ENCODE results near the gene AP5S1. TPM values are rescaled to one million over a fixed set of nuclear protein-coding genes. Genes with fewer than 3 reads are reported as not detected.
A peak's percentile ranks its signal among the peaks of the same experiment; 100 is the strongest.

The AP5S1 gene
- total RNA-seq, 4 donors from 2014 or later = 16.0 to 46.3 (median 35.0) TPM

DNA sequence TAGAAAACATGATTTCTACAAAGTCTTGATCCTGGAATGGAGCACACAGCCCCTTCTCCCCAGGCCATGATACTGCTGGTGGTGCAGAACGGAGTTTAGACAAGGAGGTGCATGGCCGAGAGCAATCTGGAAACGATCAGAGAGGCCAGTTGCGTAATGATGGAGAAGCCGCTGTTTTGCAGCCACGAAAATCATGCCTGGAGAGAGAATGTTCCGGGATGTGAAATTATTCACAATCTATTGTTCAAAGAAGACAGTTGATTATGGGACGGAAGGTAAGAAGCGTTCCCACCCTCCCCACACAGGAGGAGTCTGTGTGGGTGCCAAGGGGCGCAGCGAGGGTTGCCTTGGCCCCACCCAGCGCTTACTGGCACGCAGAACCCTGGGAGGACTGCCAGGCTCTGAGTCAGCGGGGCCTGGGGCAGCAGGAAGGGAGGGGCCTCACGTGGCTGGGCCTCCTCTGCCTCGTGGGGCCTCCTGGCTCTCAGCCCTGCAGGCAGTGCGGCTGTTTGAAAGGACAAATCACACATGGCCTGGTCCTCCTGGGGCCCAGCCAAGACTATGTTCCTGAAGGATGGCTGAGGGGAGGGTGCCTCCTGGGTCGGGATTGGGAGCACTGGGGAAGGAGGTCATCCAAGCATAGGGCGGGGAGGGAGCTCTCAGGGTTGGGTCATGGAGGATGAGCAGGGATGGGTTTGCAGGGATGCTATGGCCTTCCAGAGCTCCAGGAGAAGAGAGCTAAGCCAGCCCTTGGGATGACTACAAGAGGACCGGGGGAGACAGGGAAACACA, 8.7 kb upstream of the AP5S1 start:
- 3 to 4% methylated on average over 15 to 20 of the region's 20 CpGs for WGBS, 2 donors
- Histone ChIP-seq H3K27me3 (no peaks in the 10 kb centered on the region), H3K27ac (peak overlapping the region; percentile 87 to 98 (median 97)), H3K4me1 (peaks cover 49 to 58% of the 10 kb centered on the region in 2 donors), H3K4me3 (replicated peaks in 1 of 3) (peak overlapping the region in 1 of 3 donors; percentile 29), H3K36me3 (no peaks in the 10 kb centered on the region), H3K9me3 (no peaks in the 10 kb centered on the region)
- TF ChIP-seq POLR2A (IDR thresholded peaks at IDR 0.05) = peak; percentile 0 to 76
- TF ChIP-seq, protein P1, sequence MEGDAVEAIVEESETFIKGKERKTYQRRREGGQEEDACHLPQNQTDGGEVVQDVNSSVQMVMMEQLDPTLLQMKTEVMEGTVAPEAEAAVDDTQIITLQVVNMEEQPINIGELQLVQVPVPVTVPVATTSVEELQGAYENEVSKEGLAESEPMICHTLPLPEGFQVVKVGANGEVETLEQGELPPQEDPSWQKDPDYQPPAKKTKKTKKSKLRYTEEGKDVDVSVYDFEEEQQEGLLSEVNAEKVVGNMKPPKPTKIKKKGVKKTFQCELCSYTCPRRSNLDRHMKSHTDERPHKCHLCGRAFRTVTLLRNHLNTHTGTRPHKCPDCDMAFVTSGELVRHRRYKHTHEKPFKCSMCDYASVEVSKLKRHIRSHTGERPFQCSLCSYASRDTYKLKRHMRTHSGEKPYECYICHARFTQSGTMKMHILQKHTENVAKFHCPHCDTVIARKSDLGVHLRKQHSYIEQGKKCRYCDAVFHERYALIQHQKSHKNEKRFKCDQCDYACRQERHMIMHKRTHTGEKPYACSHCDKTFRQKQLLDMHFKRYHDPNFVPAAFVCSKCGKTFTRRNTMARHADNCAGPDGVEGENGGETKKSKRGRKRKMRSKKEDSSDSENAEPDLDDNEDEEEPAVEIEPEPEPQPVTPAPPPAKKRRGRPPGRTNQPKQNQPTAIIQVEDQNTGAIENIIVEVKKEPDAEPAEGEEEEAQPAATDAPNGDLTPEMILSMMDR (IDR thresholded peaks at IDR 0.05) = no peak
- DNase-seq = peak; percentile 99
- intact Hi-C loops (cut with DNase I) = no loop called here

DNA sequence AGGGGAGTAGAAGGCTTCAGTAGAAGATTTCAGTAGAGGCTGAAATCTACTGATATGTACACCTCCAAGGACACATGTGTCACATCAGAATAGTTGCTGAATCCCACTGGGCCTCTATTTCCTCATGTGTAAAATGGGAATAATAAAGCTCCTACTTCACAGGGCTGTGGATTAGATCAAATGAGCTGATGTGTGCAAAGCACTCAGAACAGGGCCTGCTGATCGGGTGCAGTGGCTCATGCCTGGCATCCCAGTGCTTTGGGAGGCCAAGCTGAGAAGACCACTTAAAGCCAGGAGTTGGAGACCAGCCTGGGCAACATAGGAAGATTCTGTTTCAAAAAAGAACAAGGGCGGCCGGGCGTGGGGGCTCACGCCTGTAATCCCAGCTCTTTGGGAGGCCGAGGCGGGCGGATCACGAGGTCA, 8.1 kb upstream of the AP5S1 start:
- DNase-seq = no peak
- H3K4me1 ChIP-seq = peaks cover 43 to 52% of the 10 kb centered on the region in 2 donors
- H3K4me3 ChIP-seq (replicated peaks in 1 of 3) = no peak overlapping the region
- TF ChIP-seq, protein P1 (IDR thresholded peaks at IDR 0.05) = no peak
- TF ChIP-seq POLR2A (IDR thresholded peaks at IDR 0.05) = no peak
- no peaks in the 10 kb centered on the region for H3K36me3 ChIP-seq
- WGBS, 2 donors = 93 to 94% methylated on average over 9 of the region's 9 CpGs
- intact Hi-C loops (cut with DNase I) = no loop called here
- no peaks in the 10 kb centered on the region for H3K9me3 ChIP-seq
- no peaks in the 10 kb centered on the region for H3K27me3 ChIP-seq
- H3K27ac ChIP-seq = peak overlapping the region; percentile 87 to 98 (median 97)

DNA sequence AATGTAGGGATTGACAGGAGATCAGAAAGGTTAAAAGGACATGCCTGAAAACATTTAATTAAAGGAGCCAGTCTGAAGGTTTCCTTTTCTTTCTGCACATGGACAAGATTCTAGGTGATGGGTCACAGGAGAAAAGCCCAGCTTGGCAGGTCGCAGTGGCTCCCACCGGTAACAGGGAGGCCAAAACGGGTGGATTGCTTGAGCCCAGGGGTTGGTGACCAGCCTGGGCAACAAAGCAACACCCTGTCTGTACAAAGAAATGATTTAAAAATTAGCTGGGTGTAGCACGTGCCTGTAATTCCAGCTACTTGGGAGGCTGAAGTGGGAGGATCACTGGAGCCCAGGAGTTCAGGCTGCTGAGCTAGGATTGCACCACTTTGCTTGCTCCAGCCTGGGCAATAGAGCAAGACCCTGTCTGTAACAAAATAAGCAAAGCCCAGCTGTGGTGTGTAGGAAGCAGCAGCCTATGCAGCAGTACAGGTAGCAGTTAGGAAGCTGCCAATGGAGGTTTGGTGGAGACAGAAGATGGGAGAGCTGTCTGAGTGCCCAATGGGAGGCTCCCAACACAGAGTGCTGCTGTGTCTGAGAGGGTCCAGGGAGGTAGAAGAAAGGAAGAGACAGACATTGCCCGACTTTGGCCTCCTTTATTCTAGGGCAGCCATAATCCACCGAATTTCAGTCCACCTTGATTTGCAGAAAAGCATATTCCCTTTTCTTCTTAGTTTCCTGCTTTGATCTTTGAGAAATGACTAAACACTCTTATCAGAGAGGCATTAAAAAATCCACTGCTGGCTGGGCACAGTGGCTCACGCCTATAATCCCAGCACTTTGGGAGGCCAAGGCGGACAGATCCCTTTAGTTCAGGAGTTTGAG, 7.1 kb upstream of the AP5S1 start:
- Histone ChIP-seq H3K4me3 (replicated peaks in 1 of 3) (no peak overlapping the region), H3K27me3 (no peaks in the 10 kb centered on the region), H3K27ac (peak overlapping the region; percentile 87 to 98 (median 97)), H3K36me3 (no peaks in the 10 kb centered on the region), H3K4me1 (peaks cover 33 to 44% of the 10 kb centered on the region in 2 donors), H3K9me3 (no peaks in the 10 kb centered on the region)
- 66 to 73% methylated on average over 8 of the region's 8 CpGs for WGBS, 2 donors
- intact Hi-C loops (cut with DNase I) = no loop called here
- DNase-seq = peak in 1 of 2 donors; percentile 48
- no peak for TF ChIP-seq POLR2A (IDR thresholded peaks at IDR 0.05)
- TF ChIP-seq, protein P1 (IDR thresholded peaks at IDR 0.05) = no peak

DNA sequence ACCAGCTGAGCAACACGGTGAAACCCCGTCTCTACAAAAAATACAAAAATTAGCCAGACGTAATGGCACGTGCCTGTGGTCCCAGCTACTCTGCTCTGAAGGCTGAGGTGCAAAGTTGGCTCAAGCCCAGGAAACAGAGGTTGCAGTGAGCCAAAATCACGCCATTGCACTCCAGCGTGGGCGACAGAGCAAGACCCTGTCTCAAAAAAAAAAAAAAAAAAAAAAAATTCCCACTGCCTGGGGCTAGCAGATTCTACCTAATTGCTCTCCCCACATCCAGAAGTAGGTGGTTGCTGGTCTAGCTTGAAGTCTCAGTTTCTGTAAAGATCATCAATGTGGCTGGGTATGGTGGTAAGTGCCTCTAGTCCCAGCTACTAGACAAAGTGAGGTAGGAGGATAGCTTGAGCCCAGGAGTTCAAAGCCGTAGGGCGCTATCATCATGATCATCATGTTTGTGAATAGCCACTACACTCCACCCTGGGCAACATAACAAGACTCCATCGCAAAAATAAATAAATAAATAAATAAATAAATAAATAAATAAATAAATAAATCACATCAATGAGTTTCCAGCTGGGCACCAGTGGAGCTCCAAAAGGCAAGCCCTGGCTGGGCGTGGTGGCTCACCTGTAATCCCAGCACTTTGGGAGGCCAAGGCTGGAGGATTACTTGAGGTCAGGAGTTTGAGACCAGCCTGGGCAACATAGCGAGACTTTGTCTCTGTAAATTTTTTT, 6.3 kb upstream of the AP5S1 start:
- no peaks in the 10 kb centered on the region for H3K9me3 ChIP-seq
- peaks cover 29 to 44% of the 10 kb centered on the region in 2 donors for H3K4me1 ChIP-seq
- no peak overlapping the region for H3K4me3 ChIP-seq (replicated peaks in 1 of 3)
- 60 to 76% methylated on average over 12 of the region's 12 CpGs for WGBS, 2 donors
- peak; percentile 58 to 63 for DNase-seq
- TF ChIP-seq, protein P1 (IDR thresholded peaks at IDR 0.05) = no peak
- TF ChIP-seq POLR2A (IDR thresholded peaks at IDR 0.05) = no peak
- H3K27ac ChIP-seq = peak overlapping the region; percentile 87 to 98 (median 97)
- H3K36me3 ChIP-seq = no peaks in the 10 kb centered on the region
- H3K27me3 ChIP-seq = no peaks in the 10 kb centered on the region
- intact Hi-C loops (cut with DNase I) = no loop called here
